IPS-20b (cell line): ENCODE data around the gene ADGRD2.

Experiments
- H3K27ac ChIP-seq: one replicate; pipeline ENCODE4 v1.5.1; 2013; ENCODE audit warnings: low read length
- H3K27me3 ChIP-seq: 2 replicates; pipeline ENCODE4 v1.6.1; 2013; ENCODE audit warnings: mild to moderate bottlenecking, low read length, inconsistent platforms; ENCODE audit not compliant: insufficient read depth
- H3K36me3 ChIP-seq: 2 replicates; pipeline ENCODE4 v1.6.1; 2013; ENCODE audit warnings: low read depth, mild to moderate bottlenecking, inconsistent platforms, low read length, moderate library complexity; ENCODE audit not compliant: insufficient read depth
- H3K4me1 ChIP-seq: 2 replicates; pipeline ENCODE4 v1.6.1; 2013; ENCODE audit warnings: mild to moderate bottlenecking, control low read depth, inconsistent platforms, low read length, moderate library complexity; ENCODE audit not compliant: insufficient read depth
- H3K4me3 ChIP-seq: 2 replicates; pipeline ENCODE4 v1.5.1; 2013; ENCODE audit warnings: mild to moderate bottlenecking, low read length, inconsistent platforms
- H3K9ac ChIP-seq: 2 replicates; pipeline ENCODE4 v1.6.1; 2013; ENCODE audit warnings: low read depth, mild to moderate bottlenecking, inconsistent platforms, low read length, moderate library complexity
- H3K9me3 ChIP-seq: 2 replicates; pipeline ENCODE4 v1.6.1; 2013; ENCODE audit warnings: mild to moderate bottlenecking, low read depth, low read length, inconsistent platforms; ENCODE audit not compliant: insufficient read depth

The ADGRD2 gene

GRCh38 chr9:124522121-124523098 lies 72.2 kb downstream of the ADGRD2 start:
- peaks cover 62% of the 10 kb centered on the region for H3K36me3 ChIP-seq
- H3K27ac ChIP-seq, result no peak overlapping the region

GRCh38 chr9:124526174-124526573 lies 75.9 kb downstream of the ADGRD2 start:
- Histone ChIP-seq H3K9me3 (no peaks in the 10 kb centered on the region), H3K27me3 (no peaks in the 10 kb centered on the region), H3K9ac (no peak overlapping the region), H3K4me3 (no peak overlapping the region), H3K36me3 (peaks cover 71% of the 10 kb centered on the region; the same call in 1 of the 2 replicates), H3K27ac (no peak overlapping the region), H3K4me1 (no peaks in the 10 kb centered on the region)

More at GRCh38 chr9:124522121-124523098, 72.2 kb downstream of the ADGRD2 start:
- Histone ChIP-seq H3K27me3 (no peaks in the 10 kb centered on the region), H3K9me3 (no peaks in the 10 kb centered on the region), H3K4me1 (no peaks in the 10 kb centered on the region), H3K4me3 (no peak overlapping the region), H3K9ac (no peak overlapping the region)

DNA sequence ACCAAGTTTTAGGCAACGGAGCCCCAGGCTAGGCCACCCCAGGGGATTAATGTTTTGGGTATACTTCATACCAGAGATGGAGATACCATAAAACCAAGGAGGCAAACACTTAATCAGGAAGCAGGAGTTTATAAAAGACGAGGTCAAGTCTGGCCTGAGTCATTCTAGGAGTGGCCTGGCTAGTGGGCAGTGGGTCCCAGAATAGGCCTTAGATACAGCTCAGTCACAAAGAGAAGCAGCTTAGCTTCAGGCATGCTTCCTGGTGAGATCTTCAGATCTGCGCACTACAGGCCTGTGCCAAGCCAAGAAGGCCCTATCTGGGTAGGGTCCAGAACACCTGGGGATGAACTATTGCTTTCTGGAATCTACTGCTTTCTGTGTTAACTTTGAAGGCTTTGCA lies 77.5 kb downstream of the ADGRD2 start:
- Histone ChIP-seq H3K27me3 (no peaks in the 10 kb centered on the region), H3K4me3 (no peak overlapping the region), H3K4me1 (no peaks in the 10 kb centered on the region), H3K36me3 (peaks cover 74% of the 10 kb centered on the region; the same call in 1 of the 2 replicates), H3K9ac (no peak overlapping the region), H3K9me3 (no peaks in the 10 kb centered on the region), H3K27ac (no peak overlapping the region)
